GM23338 (cell line): ENCODE data around the gene ATP8A2. TPM values are rescaled to one million over a fixed set of nuclear protein-coding genes. Genes with fewer than 3 reads are reported as not detected.
A peak's percentile ranks its signal among the peaks of the same experiment; 100 is the strongest.

Experiments used
- ATAC-seq: fragments of 200-7000 bp; cut with Tn5 transposase; 3 replicates; pipeline ENCODE4 v1.9.1; 2020
- DNase-seq: peaks from one replicate; pipeline ENCODE4 v3.0.0-alpha.2; 2015; ENCODE audit warnings: low spot score
- H2AFZ ChIP-seq: fragments of 200-600 bp; sonication (generic); 2 replicates; pipeline ENCODE4 v1.8.0; 2016; ENCODE audit warnings: antibody characterized with exemption, mild to moderate bottlenecking, moderate library complexity
- H3F3A ChIP-seq: fragments of 200-600 bp; sonication (generic); replicated peaks from 2 replicates; pipeline ENCODE4 v1.8.0; 2017; ENCODE audit warnings: antibody characterized with exemption, mixed run types, low read depth
- H3K27ac ChIP-seq: fragments of 200-600 bp; sonication (generic); 2 replicates; pipeline ENCODE4 v1.6.1; 2016; ENCODE audit warnings: low read depth
- H3K27me3 ChIP-seq: fragments of 200-600 bp; sonication (generic); 2 replicates; pipeline ENCODE4 v1.8.0; 2016; ENCODE audit warnings: mild to moderate bottlenecking, mixed run types, moderate library complexity; ENCODE audit not compliant: insufficient read depth
- H3K36me3 ChIP-seq: fragments of 200-600 bp; sonication (generic); 2 replicates; pipeline ENCODE4 v1.8.0; 2016; ENCODE audit warnings: mild to moderate bottlenecking; ENCODE audit not compliant: insufficient read depth
- H3K4me1 ChIP-seq: fragments of 200-600 bp; sonication (generic); 2 replicates; pipeline ENCODE4 v1.8.0; 2016; ENCODE audit warnings: mild to moderate bottlenecking, moderate library complexity; ENCODE audit not compliant: insufficient read depth
- H3K4me2 ChIP-seq: fragments of 200-600 bp; sonication (generic); 2 replicates; pipeline ENCODE4 v1.7.1; 2017; ENCODE audit warnings: mixed run types
- H3K4me3 ChIP-seq: fragments of 200-600 bp; sonication (generic); 2 replicates; pipeline ENCODE4 v1.6.1; 2016; ENCODE audit warnings: mixed run types
- H3K79me2 ChIP-seq: fragments of 200-600 bp; sonication (generic); replicated peaks from 2 replicates; pipeline ENCODE4 v1.8.0; 2017; ENCODE audit warnings: mild to moderate bottlenecking; ENCODE audit not compliant: insufficient read depth
- H3K9me2 ChIP-seq: fragments of 200-600 bp; sonication (generic); 2 replicates; pipeline ENCODE4 v1.8.0; 2017; ENCODE audit not compliant: insufficient read depth
- H4K20me1 ChIP-seq: fragments of 200-600 bp; sonication (generic); replicated peaks from 2 replicates; pipeline ENCODE4 v1.8.0; 2017; ENCODE audit warnings: mild to moderate bottlenecking; ENCODE audit not compliant: insufficient read depth
- H3K27ac Mint-ChIP-seq: 2 replicates; pipeline ENCODE4 v1.8.0; 2020; ENCODE audit warnings: inconsistent platforms, mild to moderate bottlenecking, moderate library complexity, mixed read lengths
- H3K27me3 Mint-ChIP-seq: 3 replicates; pipeline ENCODE4 v1.8.0; 2022; ENCODE audit warnings: low read depth, mild to moderate bottlenecking, moderate library complexity, mixed read lengths, inconsistent platforms; ENCODE audit not compliant: insufficient read depth, poor library complexity
- H3K36me3 Mint-ChIP-seq: 3 replicates; pipeline ENCODE4 v1.8.0; 2021; ENCODE audit warnings: low read depth, mild to moderate bottlenecking, inconsistent platforms, moderate library complexity, mixed read lengths
- H3K4me1 Mint-ChIP-seq: 3 replicates; pipeline ENCODE4 v1.8.0; 2020; ENCODE audit warnings: mild to moderate bottlenecking, inconsistent platforms, mixed read lengths
- H3K4me3 Mint-ChIP-seq: 3 replicates; pipeline ENCODE4 v1.8.0; 2021; ENCODE audit warnings: moderate library complexity, mild to moderate bottlenecking, inconsistent platforms, mixed read lengths
- H3K9me3 Mint-ChIP-seq: 3 replicates; pipeline ENCODE4 v1.8.0; 2020; ENCODE audit warnings: moderate library complexity, mild to moderate bottlenecking, inconsistent platforms, mixed read lengths
- CTCF ChIP-seq, 2 experiments: fragments of 200-600 bp in 1 of 2; sonication (generic) in 1 of 2; conservative IDR thresholded peaks; 2 replicates each; pipeline versions ENCODE4 v1.5.1 to v1.6.1; 2016 to 2017; ENCODE audit warnings: antibody characterized with exemption in 2 of 2, low read depth in 2 of 2, mild to moderate bottlenecking in 2 of 2, moderate library complexity in 1 of 2
- ETS1 ChIP-seq: IDR thresholded peaks from 2 replicates; pipeline ENCODE4 v1.6.1; 2016; ENCODE audit warnings: antibody characterized with exemption
- EZH2phosphoT487 ChIP-seq: fragments of 200-600 bp; sonication (generic); IDR thresholded peaks from one replicate; pipeline ENCODE4 v1.8.1; 2018; ENCODE audit warnings: antibody characterized with exemption; ENCODE audit not compliant: unreplicated experiment
- JUNB ChIP-seq: IDR thresholded peaks from one replicate; pipeline ENCODE4 v1.6.1; 2016; ENCODE audit warnings: antibody characterized with exemption; ENCODE audit not compliant: unreplicated experiment
- STAT1 ChIP-seq: IDR thresholded peaks from one replicate; pipeline ENCODE4 v1.6.1; 2016; ENCODE audit warnings: antibody characterized with exemption; ENCODE audit not compliant: unreplicated experiment
- ZNF114 ChIP-seq: fragments of 250-450 bp; sonication (Bioruptor Pico); IDR thresholded peaks from 2 replicates; pipeline ENCODE4 v1.5.0; 2020; ENCODE audit warnings: mild to moderate bottlenecking, moderate library complexity
- ZNF331 ChIP-seq: fragments of 250-450 bp; sonication (Bioruptor Pico); IDR thresholded peaks from 2 replicates; pipeline ENCODE4 v1.5.0; 2020; ENCODE audit warnings: low read depth, mild to moderate bottlenecking, moderate library complexity
- ZNF462 ChIP-seq: fragments of 250-450 bp; sonication (Bioruptor Pico); IDR thresholded peaks from 2 replicates; pipeline ENCODE4 v1.5.0; 2020; ENCODE audit warnings: mild to moderate bottlenecking, moderate library complexity
- polyA plus RNA-seq: library from polyadenylated mRNA; unstranded; fragments of >200 nt; fragmentation: Nextera tagmentation; extraction: Ambion mirVana; gene quantifications from 2 replicates; pipeline ENCODE4 v1.2.1, GENCODE V29; 2016
- total RNA-seq: library from RNA; depleted of rRNA; stranded (reverse); fragments of >200 nt; shearing (Covaris generic); gene quantifications from 2 replicates; pipeline ENCODE4 v1.2.3, GENCODE V29; 2014

Gene ATP8A2
- total and polyA plus RNA-seq, 2 experiments from 2014 or later: 5.7 to 8.8 TPM

- H3K27ac Mint-ChIP-seq: no peak overlapping the region
- ATAC-seq: peak; percentile 12
- no peaks in the 10 kb centered on the region for H4K20me1 ChIP-seq
- no peaks in the 10 kb centered on the region for H3K36me3 ChIP-seq
- H3K27ac ChIP-seq: no peak overlapping the region
- no peak overlapping the region for H3K4me2 ChIP-seq
- no peaks in the 10 kb centered on the region for H3K9me2 ChIP-seq
- H3K4me3 ChIP-seq: no peak overlapping the region
- no peak overlapping the region for H3K4me3 Mint-ChIP-seq
- peaks cover 49% of the 10 kb centered on the region for H3K4me1 Mint-ChIP-seq
- no peaks in the 10 kb centered on the region; the same call in 1 of the 2 replicates for H3F3A ChIP-seq
- no peak overlapping the region for H2AFZ ChIP-seq
- H3K9me3 Mint-ChIP-seq: no peaks in the 10 kb centered on the region
- TF ChIP-seq ETS1 (no peak), STAT1 (no peak), CTCF (conservative IDR thresholded peaks at IDR 0.05; ENCODE audit: low read depth in 2 of 2) (peak; percentile 72 to 82)
- H3K79me2 ChIP-seq: no peaks in the 10 kb centered on the region
- H3K27me3 ChIP-seq: peaks cover 29% of the 10 kb centered on the region
- peaks cover 32% of the 10 kb centered on the region for H3K27me3 Mint-ChIP-seq
- no peaks in the 10 kb centered on the region; the same call in 2 of the 3 replicates for H3K36me3 Mint-ChIP-seq
- peaks cover 34% of the 10 kb centered on the region for H3K4me1 ChIP-seq
- DNase-seq: peak; percentile 80
Observed at GRCh38 chr13:25375727-25376358, 4.1 kb downstream of the ATP8A2 start.

GRCh38 chr13:25377244-25377962 lies 5.6 kb downstream of the ATP8A2 start:
- no peaks in the 10 kb centered on the region for H3K36me3 ChIP-seq
- H3K9me2 ChIP-seq: no peaks in the 10 kb centered on the region
- peaks cover 34% of the 10 kb centered on the region for H3K4me1 ChIP-seq
- H2AFZ ChIP-seq: no peak overlapping the region
- no peaks in the 10 kb centered on the region for H3K79me2 ChIP-seq
- Mint-ChIP-seq H3K4me1 (peaks cover 43% of the 10 kb centered on the region), H3K27me3 (peaks cover 22% of the 10 kb centered on the region), H3K9me3 (no peaks in the 10 kb centered on the region), H3K27ac (no peak overlapping the region), H3K36me3 (no peaks in the 10 kb centered on the region; the same call in 2 of the 3 replicates), H3K4me3 (no peak overlapping the region)
- DNase-seq (no peak), ATAC-seq (no peak)
- H4K20me1 ChIP-seq: no peaks in the 10 kb centered on the region
- no peak overlapping the region for H3K4me2 ChIP-seq
- no peak overlapping the region for H3K4me3 ChIP-seq
- H3K27me3 ChIP-seq: peaks cover 18% of the 10 kb centered on the region
- H3F3A ChIP-seq: no peaks in the 10 kb centered on the region
- H3K27ac ChIP-seq: no peak overlapping the region
- TF ChIP-seq ZNF331 (no peak), STAT1 (no peak), EZH2phosphoT487 (no peak), JUNB (no peak), CTCF (conservative IDR thresholded peaks at IDR 0.05; ENCODE audit: low read depth in 2 of 2) (no peak), ZNF114 (CRISPR knock-in tag) (no peak), ZNF462 (CRISPR knock-in tag) (no peak)
